GM18505 (cell line): ENCODE results near the gene ELOB.
"Not testable (repeated sequence)": the region's sequence is repeated elsewhere in the genome, so short reads cannot be mapped to it uniquely, and the experiment has no call there.

ENCODE experiments used
- ATAC-seq: cut with Tn5 transposase; IDR thresholded peaks from one replicate; pipeline ENCODE4 v1.9.1; 2021; ENCODE audit not compliant: unreplicated experiment
- POLR2A ChIP-seq: IDR thresholded peaks from 4 replicates; pipeline ENCODE4 v1.6.1; 2011; ENCODE audit warnings: borderline replicate concordance; ENCODE audit not compliant: insufficient read depth, insufficient read length; ENCODE audit errors: extremely low read depth

The ELOB gene

GRCh38 chr16:2734844-2735515, 42.1 kb downstream of the ELOB start:
- ATAC-seq, result no peak

GRCh38 chr16:2728034-2728433, 49.0 kb downstream of the ELOB start:
- ATAC-seq, result no peak

More at GRCh38 chr16:2734844-2735515, 42.1 kb downstream of the ELOB start:
- TF ChIP-seq POLR2A, result no peak

GRCh38 chr16:2726923-2727322, 50.2 kb downstream of the ELOB start:
- ATAC-seq, result no peak
- TF ChIP-seq POLR2A, result no peak

More at GRCh38 chr16:2728034-2728433, 49.0 kb downstream of the ELOB start:
- TF ChIP-seq POLR2A, result no peak

GRCh38 chr16:2724816-2725348, 52.2 kb downstream of the ELOB start:
- no peak for TF ChIP-seq POLR2A
- ATAC-seq, result no peak

GRCh38 chr16:2724088-2724676, 52.9 kb downstream of the ELOB start:
- ATAC-seq, result no peak
- TF ChIP-seq POLR2A, result no peak

GRCh38 chr16:2721634-2722173, 55.4 kb downstream of the ELOB start:
- not testable (repeated sequence) for ATAC-seq
